ENCODE results near the gene SPEM1. TPM values are rescaled to one million over a fixed set of nuclear protein-coding genes. Genes with fewer than 3 reads are reported as not detected.

SPEM1 gene
- total RNA-seq, 4 donors from 2014 or later: not detected

GRCh38 chr17:7405350-7406234 is 14.5 kb upstream of the SPEM1 start:
- TF ChIP-seq CTCF (IDR thresholded peaks at IDR 0.05) (no peak), POLR2A (IDR thresholded peaks at IDR 0.05) (no peak)
- Histone ChIP-seq H3K4me1 (peaks cover 13 to 42% (median 26%) of the 10 kb centered on the region in 3 donors), H3K9me3 (no peaks in the 10 kb centered on the region), H3K4me3 (peak overlapping the region; percentile 43 to 92 (median 74)), H3K27ac (peak overlapping the region; percentile 85 to 95 (median 92)), H3K36me3 (peaks cover 0 to 22% (median 0%) of the 10 kb centered on the region in 3 donors), H3K27me3 (peaks cover 0 to 10% (median 0%) of the 10 kb centered on the region in 4 donors)
- DNase-seq: no peak
- 24% methylated on average over 13 of the region's 38 CpGs for WGBS, 2 donors
- intact Hi-C loops (cut with DNase I): no loop called here

GRCh38 chr17:7406235-7406825 is 13.8 kb upstream of the SPEM1 start:
- TF ChIP-seq CTCF (IDR thresholded peaks at IDR 0.05) (no peak), POLR2A (IDR thresholded peaks at IDR 0.05) (no peak)
- intact Hi-C loops (cut with DNase I): no loop called here
- Histone ChIP-seq H3K27ac (peak overlapping the region in 2 of 4 donors; percentile 90 to 93), H3K9me3 (no peaks in the 10 kb centered on the region), H3K27me3 (peaks cover 0 to 10% (median 0%) of the 10 kb centered on the region in 4 donors), H3K4me1 (peaks cover 13 to 42% (median 26%) of the 10 kb centered on the region in 3 donors), H3K36me3 (peaks cover 0 to 22% (median 0%) of the 10 kb centered on the region in 3 donors), H3K4me3 (peak overlapping the region in 2 of 4 donors; percentile 80 to 92)
- 60 to 64% methylated on average over 3 to 5 of the region's 12 CpGs for WGBS, 2 donors
- no peak for DNase-seq

- Histone ChIP-seq H3K4me3 (no peak overlapping the region), H3K27me3 (peaks cover 0 to 10% (median 0%) of the 10 kb centered on the region in 4 donors), H3K36me3 (peaks cover 0 to 22% (median 0%) of the 10 kb centered on the region in 3 donors), H3K4me1 (peaks cover 13 to 37% (median 26%) of the 10 kb centered on the region in 3 donors), H3K9me3 (no peaks in the 10 kb centered on the region), H3K27ac (no peak overlapping the region)
- DNase-seq: no peak
- TF ChIP-seq CTCF (IDR thresholded peaks at IDR 0.05): no peak
- TF ChIP-seq POLR2A (IDR thresholded peaks at IDR 0.05): no peak
- 82 to 87% methylated on average over 12 of the region's 13 CpGs for WGBS, 2 donors
- intact Hi-C loops (cut with DNase I): no loop called here
Observed at GRCh38 chr17:7407082-7407481, 13.0 kb upstream of the SPEM1 start.

GRCh38 chr17:7407485-7408251 is 12.5 kb upstream of the SPEM1 start, which contains the start of gene NLGN2:
TSS of gene NLGN2 (plus strand) at chr17:7407845. CDS start at chr17:7408256, 411 bp downstream.
- no peak for TF ChIP-seq POLR2A (IDR thresholded peaks at IDR 0.05)

GRCh38 chr17:7408252-7408727 is 11.8 kb upstream of the SPEM1 start:
- 87% methylated on average over 3 of the region's 58 CpGs; no CpG with 5 or more reads in 1 of the 2 donors for WGBS, 2 donors
- no peaks in the 10 kb centered on the region for H3K9me3 ChIP-seq
- peaks cover 4 to 25% (median 15%) of the 10 kb centered on the region in 3 donors for H3K4me1 ChIP-seq
- TF ChIP-seq POLR2A (IDR thresholded peaks at IDR 0.05) (no peak), CTCF (IDR thresholded peaks at IDR 0.05) (no peak)
- no peak for DNase-seq
- H3K27me3 ChIP-seq: peaks cover 0 to 10% (median 0%) of the 10 kb centered on the region in 4 donors
- peaks cover 0 to 22% (median 0%) of the 10 kb centered on the region in 3 donors for H3K36me3 ChIP-seq
- intact Hi-C loops (cut with DNase I): no loop called here
- H3K4me3 ChIP-seq: no peak overlapping the region
- H3K27ac ChIP-seq: no peak overlapping the region

More at GRCh38 chr17:7407485-7408251, 12.5 kb upstream of the SPEM1 start, which contains the start of gene NLGN2:
- WGBS, 2 donors: 71% methylated on average over 8 of the region's 12 CpGs
- Histone ChIP-seq H3K27me3 (peaks cover 0 to 10% (median 0%) of the 10 kb centered on the region in 4 donors), H3K27ac (no peak within 1 kb of the TSS), H3K36me3 (peaks cover 0 to 22% (median 0%) of the 10 kb centered on the region in 3 donors), H3K9me3 (no peaks in the 10 kb centered on the region), H3K4me3 (no peak within 1 kb of the TSS), H3K4me1 (peaks cover 10 to 31% (median 21%) of the 10 kb centered on the region in 3 donors)
- no peak for DNase-seq
- intact Hi-C loops (cut with DNase I): no loop called here

All from esophagus squamous epithelium (tissue), 5 donors.